ENCODE data around the gene MTF2. TPM values are rescaled to one million over a fixed set of nuclear protein-coding genes. Genes with fewer than 3 reads are reported as not detected.
"Not testable (repeated sequence)": the region's sequence is repeated elsewhere in the genome, so short reads cannot be mapped to it uniquely, and the experiment has no call there.

MTF2 gene
- polyA plus RNA-seq, 1 donor = 74.8 TPM

DNA sequence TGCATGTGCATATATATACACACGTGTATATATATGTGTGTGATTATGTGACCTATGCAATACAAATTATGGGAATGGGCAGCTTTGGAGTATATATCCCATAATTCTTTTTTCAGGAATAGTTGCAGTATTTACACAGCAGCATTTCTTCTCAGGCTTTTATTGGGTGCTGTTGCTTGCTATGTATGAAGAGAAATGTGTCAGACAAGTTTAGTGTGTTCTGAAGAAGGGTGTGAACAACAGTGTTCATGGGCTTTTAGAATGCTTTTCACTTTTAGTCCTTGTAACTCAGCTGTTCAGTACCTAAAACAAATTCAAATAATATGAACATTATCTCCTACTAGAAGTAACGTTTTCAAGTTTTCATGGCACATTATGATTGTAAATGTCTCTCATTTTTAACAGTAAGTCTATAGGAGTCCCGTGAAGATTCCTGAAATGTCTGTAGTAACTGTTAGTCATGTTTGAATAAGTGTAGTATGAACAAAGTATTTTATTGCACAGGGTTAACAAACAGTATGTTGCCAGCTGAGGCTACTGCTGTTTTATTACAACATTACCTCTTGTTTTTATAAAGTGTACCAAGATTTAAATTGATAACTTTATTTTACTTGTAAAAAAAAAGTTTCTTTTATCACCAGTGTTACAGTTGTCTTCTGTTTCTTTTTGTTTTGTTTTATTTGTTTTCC, 58.7 kb downstream of the MTF2 start:
- no peak for DNase-seq

DNA sequence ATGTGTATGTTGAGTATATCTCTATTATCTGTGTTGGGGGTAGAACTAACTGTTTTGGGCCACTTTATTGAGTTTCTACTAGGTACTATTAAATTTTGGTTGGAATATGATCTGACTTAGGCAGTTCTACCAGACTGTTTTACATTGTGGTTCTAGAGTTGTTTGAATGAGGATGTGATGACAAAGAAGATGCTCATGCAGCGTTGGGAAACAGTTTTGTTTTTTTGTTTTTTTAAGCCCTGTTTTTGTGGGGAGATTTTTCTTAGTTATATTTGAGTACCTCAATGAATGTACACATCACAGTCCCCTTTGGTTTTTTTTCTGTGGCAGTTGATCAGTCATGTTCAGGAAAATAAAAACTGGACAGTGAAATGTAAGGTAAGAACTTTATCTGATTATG, 61.0 kb downstream of the MTF2 start:
- DNase-seq = no peak

DNA sequence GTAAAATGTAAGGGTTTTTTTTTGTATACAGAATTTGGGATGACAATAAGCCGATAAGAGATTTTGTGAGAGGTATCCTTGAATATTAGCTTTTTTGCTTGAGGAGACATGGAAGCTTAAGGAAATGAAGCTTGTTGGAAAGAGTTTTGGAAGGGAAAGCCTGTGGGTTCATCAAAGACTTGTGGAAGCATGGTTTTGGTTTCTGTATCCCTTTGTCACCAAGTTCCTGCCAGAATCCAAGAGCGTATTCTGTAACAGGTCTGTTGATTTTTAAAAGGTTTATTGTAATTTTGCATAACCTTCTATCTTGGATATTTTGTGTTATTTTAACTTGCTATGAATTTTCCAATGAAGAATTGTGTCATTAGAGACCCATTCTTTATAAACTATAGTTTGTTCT, 63.1 kb downstream of the MTF2 start:
- DNase-seq = no peak

DNA sequence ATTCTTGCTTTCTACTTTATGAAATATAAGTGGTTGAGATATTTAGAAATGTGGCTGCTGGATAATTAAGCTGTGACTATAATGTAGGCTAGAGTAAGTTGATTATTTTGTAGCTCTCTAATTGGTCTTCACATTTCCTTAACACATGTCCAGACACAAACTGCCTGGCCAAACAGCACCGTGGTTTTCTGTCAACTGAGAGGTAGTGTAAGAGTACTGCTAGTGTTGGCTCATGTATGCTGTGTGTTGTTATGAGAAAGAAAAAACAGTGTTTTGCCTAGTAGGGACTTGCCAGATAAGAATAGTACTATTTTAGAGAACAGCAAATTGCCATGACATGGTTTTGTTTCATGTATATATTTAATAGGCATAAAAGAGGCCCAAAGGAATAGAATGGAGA, 64.1 kb downstream of the MTF2 start:
- no peak for DNase-seq

DNA sequence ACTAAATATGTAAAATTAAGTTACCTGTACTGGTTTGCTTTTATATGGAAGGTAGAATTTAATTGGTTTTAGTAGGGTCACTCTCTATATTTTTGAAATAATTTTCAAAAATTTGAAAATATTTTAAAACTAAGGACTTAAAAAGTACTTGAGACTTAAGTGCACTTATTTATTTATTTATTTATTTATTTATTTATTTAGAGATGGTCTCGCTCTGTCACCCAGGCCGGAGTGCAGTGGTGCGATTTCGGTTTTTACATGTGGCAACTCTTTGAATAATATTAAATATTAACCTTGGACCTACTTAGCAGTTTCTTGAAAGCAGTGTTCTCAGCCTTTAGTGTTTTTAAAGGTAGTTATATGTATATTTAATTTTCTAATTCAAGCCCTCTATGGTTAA, 64.7 kb downstream of the MTF2 start:
- no peak for DNase-seq

DNA sequence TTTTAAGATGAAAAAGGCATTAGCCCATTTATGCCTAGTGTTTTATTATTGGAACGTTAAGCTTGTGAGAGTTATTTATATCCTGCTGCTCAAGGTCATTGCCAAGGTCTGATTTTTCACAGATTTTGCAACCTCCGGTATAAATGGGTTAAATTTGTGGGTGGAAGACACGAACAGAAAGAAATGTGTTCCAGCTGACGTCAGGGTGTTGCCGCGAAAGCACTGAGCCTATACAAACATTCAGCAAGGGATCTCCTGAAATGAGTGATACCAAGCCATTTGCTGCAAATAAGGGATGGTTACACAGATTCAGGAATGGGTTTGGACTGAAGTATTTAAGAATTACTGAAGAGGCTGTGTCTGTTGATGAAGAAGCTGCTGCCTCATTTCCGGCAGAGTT, 68.9 kb downstream of the MTF2 start:
- no peak for DNase-seq

DNA sequence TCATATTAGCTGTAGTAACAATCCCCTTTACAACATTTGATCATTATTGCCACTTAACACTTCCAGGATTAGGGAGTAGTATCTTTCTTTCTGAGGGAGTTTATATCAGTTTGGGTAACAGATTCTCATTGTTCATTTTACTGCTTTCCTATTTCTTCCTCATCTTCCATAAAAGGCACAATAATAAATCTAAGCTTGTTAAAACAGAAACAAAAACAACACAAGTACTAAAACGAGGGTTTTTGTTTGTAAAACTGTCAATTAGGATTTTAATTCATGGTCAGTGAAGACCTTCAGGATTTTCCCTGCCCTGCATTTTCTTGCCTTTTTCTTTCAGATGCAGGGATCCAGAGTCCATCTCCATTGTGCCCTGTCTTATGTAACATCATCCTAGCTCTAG, 71.6 kb downstream of the MTF2 start:
- DNase-seq = no peak

DNA sequence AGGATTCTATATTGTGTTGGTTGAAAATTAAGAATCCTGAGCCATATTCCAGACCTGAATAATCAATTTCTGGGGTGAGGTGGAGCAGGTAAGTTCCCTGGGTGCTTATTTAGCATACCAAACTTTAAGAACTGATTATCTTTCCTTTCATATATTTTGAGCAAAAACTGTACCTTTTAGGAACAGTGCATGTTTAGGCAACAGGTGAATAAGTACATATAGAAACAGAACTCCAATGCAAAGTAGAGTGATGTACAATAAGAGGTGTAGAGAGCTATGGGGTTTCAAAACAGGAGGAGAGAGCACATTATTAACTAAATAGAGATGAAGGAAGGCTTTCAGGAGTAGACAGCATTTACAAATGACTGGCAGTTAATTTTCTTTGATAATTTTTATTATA, 72.4 kb downstream of the MTF2 start:
- no peak for DNase-seq

DNA sequence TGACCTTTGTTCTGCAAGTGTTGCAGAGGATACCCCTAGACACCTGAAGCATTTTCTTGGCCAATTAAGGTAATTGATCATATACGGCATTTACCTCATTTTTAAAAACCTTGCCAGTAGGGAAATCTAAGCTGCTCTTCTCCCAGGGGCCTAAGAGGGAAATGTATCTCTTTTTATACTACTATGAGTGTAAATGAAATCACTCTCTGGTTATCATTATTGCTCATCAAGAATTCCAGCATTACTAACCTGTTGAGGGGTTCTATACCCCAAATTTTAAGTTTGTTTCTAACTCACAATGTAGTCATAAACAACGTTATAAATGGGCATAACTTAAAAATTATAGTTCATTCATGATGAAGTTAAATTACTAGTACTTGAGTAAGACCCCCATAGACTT, 73.8 kb downstream of the MTF2 start:
- no peak for DNase-seq

DNA sequence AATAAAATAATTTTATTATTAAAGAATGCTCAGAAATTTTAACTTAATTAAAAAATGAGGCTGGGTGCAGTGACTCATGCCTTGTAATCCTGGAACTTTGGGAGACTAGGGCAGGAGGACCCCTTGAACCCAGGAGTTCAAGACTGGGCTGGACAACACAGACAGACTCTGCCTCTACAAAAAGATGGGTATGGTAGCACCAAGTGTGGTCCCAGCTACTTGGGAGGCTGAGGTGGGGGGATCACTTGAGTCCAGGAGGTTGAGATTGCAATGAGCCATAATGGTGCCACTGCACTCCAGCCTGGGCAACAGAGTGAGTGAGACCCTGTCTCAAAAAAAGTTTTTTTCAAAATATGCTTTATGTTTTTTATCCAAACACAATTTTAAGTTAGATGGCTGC, 75.8 kb downstream of the MTF2 start:
- no peak for DNase-seq

DNA sequence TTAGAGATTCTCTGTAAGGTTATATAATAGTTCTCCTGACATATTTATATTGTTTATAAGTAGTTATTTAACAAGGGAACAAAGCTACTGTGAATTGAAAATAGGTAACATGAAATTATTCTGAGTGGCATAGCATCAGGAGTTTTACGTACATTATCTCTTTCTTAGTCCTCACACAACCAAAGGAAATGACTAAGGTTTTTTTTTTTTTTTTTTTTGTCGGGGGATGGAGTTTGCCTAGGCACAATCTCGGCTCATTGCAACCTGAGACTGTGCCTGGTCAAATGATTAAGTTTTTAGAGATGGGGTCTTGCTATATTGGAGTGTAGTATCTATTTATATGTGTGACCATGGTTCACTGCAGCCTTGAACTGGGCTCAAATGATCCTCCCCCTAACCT, 76.3 kb downstream of the MTF2 start:
- no peak for DNase-seq

DNA sequence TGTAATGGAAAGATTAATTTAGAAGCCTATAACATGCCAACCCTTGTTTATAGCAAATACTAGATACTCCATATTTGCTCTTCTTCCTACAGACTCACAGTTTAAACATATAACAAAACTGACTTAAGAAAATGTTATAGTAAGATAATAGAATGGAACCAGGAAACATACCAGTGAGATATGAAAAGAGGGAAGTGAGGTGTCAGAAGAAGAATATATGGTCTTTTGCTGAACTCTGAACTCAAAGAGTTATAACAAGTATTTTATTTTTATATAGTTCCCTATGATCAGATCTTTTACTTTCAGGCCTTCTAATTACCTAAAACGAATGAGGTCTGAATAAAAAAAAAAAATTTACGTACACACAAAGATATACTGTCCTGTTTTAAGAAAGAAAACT, 80.3 kb downstream of the MTF2 start:
- no peak for DNase-seq

DNA sequence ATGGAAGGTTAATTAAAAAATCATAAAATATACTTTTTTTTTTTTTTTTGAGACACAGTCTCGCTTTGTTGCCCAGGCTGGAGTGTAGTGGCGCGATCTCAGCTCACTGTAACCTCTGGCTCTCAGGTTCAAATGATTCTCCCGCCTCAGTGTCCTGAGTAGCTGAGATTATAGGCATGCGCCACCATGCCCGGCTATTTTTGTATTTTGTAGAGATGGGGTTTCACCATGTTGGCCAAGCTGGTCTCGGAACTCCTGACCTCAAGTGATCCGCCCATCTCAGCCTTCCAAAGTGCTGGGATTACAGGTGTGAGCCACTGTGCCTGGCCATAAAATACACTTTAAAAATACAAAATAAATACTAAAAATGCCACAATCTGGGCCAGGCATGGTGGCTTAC, 84.2 kb downstream of the MTF2 start:
- not testable (repeated sequence) for DNase-seq

DNA sequence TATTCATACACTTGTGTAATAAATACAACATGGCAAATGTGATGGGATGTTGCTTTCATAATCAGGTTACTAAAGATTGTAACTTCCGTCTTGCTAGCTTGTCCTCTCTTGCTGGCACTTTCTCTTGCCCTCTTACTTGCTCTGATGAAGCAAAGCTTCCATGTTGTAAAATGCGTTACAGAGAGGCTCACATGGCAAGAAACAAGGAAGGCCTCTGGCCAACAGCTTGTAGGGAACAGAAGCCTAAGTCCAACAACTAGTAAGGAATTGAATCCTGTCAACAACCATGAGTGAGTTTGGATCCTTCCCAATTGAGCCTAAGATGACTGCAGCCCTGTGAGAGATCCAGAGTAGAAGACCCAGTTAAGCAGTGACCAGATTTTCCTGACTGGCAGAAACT, 85.7 kb downstream of the MTF2 start:
- no peak for DNase-seq

DNA sequence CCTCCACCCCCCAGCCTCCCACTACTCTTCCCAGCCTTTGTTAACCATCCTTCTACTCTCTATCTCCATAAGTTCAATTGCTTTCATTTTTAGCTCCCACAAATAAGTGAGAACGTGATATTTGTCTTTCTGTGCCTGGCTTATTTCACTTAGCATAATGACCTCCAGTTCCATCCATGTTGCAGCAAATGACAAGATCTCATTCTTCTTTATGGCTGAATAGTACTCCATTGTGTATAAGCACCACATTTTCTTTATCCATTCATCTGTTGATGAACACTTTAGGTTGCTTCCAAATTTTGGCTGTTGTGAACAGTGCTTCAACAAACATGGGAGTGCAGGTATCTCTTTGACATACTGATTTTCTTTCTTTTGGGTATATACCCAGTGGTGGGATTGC, 86.8 kb downstream of the MTF2 start:
- DNase-seq = not testable (repeated sequence)

DNA sequence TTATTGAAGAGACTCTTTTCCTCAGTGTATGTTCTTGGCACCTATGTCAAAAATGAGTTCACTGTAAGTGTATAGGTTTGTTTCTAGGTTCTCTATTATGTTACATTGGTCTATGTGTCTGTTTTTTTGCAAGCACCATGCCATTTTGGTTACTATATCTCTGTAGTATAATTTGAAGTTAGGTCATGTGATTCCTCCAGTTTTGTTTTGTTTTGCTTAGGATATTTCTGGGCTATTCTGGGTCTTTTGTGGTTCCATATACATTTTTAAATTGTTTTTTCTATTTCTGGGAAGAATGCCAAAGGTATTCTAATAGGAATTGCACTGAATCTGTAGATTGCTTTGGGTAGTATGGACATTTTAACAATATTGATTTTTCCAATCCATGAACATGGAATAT, 87.9 kb downstream of the MTF2 start:
- DNase-seq = no peak

DNA sequence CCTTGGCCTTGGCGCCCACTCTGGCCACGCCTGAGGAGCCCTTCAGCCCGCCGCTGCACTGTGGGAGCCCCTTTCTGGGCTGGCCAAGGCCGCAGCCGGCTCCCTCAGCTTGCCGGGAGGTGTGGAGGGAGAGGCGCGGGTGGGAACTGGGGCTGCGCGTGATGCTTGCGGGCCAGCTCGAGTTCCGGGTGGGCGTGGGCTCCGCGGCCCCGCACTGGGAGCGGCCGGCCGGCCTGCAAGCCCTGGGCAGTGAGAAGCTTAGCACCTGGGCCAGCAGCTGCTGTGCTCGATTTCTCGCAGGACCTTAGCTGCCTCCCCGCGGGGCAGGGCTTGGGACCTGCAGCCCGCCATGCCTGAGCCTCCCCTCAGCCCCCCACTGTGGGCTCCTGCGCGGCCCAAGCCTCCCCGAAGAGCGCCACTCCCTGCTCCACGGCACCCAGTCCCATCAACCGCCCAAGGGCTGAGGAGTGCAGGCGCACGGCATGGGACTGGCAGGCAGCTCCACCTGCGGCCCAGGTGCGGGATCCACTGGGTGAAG, 91.1 kb downstream of the MTF2 start:
- not testable (repeated sequence) for DNase-seq

DNA sequence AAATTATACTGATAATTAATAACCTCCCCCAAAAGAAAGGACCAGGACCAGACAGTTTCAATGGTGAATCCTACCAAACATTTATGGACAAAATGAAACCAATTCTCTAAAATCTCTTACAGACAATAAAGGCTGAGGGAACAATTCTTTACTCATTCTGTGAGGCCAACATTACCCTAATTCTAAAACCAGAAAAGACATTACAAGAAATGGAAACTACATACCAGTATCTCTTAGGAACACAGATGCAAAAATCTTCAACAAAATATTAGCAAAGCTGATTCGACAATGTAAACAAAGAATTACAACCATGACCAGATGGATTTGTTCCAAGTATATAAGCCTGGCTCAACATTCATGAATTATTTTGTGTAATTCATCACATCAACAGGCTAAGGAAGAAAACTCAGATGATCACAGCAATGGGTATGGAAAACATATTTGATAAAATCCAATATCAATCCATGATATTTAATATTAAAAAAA, 92.5 kb downstream of the MTF2 start:
- no peak for DNase-seq

DNA sequence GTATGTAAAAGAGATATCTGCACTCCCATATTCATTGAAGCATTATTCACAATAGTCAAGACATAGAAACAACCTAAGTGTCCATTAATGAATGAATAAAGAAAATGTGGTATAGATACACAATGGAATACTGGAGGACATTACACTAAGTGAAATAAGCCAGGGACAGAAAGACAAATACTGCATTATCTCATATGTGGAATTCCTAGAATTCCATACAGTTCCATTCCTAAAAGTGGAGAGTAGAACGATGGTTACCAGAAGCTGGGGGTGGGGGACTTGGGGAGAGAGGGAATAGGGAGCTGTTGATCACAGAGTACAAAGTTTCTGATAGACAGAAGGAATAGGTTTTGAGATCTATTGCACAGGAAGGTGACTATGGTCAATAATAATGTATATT, 93.7 kb downstream of the MTF2 start:
- DNase-seq = no peak

DNA sequence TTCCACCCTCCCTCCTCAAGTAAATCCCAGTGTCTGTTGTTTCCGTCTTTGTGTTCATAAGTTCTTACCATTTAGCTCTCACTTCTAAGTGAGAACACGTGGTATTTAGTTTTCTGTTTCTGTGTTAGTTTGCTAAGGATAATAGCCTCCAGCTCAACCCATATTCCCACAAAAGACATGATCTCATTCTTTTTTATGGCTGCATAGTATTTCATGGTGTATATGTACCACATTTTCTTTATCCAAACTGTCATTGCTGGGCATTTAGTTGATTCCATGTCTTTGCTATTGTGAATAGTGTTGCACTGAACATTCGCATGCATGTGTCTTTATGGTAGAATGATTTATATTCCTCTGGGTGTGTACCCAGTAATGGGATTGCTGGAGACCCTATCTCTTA, 95.6 kb downstream of the MTF2 start:
- not testable (repeated sequence) for DNase-seq

DNA sequence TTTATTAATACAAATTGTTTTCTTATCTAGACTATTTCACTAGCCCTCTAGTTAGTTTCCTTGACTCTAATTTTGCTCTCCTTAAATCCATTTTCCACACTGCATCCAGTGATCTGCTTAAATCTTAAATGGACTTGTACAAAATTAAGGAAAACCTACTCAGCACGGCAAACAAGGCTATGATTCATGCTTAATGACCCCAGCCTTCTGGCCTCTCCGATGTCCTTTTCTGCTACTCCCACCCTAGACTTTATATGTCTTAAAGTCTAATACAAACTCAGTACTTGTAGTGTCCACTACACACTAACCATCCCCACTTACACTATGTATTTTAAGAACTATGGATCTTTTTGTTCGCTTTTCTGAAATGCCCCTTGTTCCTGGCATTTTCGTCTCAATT, 98.9 kb downstream of the MTF2 start:
- DNase-seq = peak; percentile 32

DNA sequence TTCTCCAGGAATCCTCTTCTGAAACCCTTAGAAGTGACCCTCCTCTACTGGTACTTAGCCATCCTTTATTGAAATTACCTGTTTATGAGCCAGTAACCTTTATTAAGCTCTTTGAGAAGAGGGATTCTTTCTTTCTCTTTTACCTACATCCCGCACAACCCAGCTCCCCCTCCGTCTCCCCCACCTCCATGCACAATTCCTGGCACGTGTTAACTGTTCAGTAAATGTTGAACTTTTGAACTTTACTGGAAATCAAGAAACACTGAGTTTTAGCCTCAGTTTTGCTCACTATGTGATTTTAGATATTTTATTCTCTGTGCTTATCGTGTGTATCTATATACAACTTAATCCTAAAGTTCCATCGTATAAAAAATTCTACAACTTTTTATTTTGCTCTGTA, 99.3 kb downstream of the MTF2 start:
- DNase-seq = peak; percentile 7

DNA sequence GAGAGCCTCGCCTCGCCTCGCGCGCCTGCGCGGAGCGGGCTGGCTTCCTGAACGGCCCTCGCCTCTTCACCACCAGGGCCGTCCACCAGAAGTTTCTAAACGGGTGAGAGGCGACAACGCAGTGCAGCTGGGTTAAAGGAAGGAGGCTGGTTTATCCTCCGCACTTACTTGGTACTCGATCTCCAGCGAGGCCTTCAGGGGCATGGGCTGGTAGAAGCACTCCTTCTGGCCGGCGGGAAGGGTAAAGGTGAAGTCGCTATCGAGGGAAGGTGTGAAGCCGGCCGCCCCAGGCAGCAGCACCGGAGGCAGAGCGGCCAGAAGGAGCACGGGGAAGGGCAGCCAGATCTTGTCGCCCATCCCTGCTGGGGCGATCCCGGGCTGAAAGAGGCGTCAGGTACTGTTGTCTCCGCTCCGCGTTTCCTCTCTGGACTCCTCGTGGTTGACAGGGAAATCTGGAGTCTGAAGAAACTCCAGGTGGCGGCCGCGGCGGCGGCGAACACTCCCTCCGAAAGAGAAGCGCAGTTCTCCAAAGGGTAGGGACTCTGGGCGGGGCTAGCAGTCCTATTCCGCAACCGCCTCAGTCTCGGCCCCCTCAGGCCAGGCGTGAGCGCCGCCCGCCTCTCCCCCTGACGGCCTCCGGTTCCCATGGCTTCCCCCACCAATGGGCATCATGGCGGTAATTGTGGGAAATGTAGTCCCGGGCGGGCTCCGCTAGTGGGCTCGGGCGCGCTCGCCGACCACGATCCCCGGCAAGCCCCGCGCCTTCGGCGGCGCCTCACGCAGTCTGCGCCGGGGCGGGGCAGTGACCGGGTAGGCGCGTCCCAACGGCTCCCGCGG, 101.0 kb downstream of the MTF2 start, which contains the start of gene TMED5:
TMED5 (minus strand) TSS at position 528 of the 837 bp plus-strand sequence; CDS start at position 357, 171 bp downstream.
- DNase-seq = peak; percentile 98

Data from left kidney (tissue), 2 donors.